ENCODE results near the gene GFY.

- TF ChIP-seq ZNF274 (IDR thresholded peaks at IDR 0.05; ENCODE audit: insufficient read depth, insufficient read length) (no peak), ASH2L (IDR thresholded peaks at IDR 0.05; ENCODE audit: borderline replicate concordance, low read depth) (no peak), POLR2A (IDR thresholded peaks at IDR 0.05; ENCODE audit: low read depth, low read length) (no peak), ZBED1 (IDR thresholded peaks at IDR 0.05; ENCODE audit: borderline replicate concordance) (no peak), POLR2AphosphoS5 (IDR thresholded peaks at IDR 0.05; ENCODE audit: low read length) (no peak), YY1 (IDR thresholded peaks at IDR 0.05; ENCODE audit: low read depth, low read length) (no peak), NFXL1 (IDR thresholded peaks at IDR 0.05; ENCODE audit: borderline replicate concordance) (no peak), NRF1 (conservative IDR thresholded peaks at IDR 0.05; ENCODE audit: low read depth, low read length) (no peak), ATF2 (IDR thresholded peaks at IDR 0.05; ENCODE audit: low read length) (no peak), EZH2 (IDR thresholded peaks at IDR 0.05; ENCODE audit: borderline replicate concordance, control insufficient read depth, low read depth, low read length) (no peak)
These were observed 3.6 kb downstream of the GFY start for GRCh38 chr19:49428547-49429451.

Measured in GM12878 (cell line).